Hepatocyte (in vitro differentiated cells): ENCODE results near the gene USP10.

Experiments used
- CTCF ChIP-seq: fragments of 200-600 bp; sonication (generic); IDR thresholded peaks from 2 replicates; pipeline ENCODE4 v1.5.1; 2016; ENCODE audit warnings: antibody characterized with exemption, mild to moderate bottlenecking; ENCODE audit not compliant: poor library complexity
- EZH2 ChIP-seq: fragments of 200-600 bp; sonication (generic); IDR thresholded peaks from 2 replicates; pipeline ENCODE4 v1.6.1; 2016; ENCODE audit warnings: antibody characterized with exemption, mild to moderate bottlenecking, borderline replicate concordance

- TF ChIP-seq CTCF (no peak), EZH2 (no peak)
Measured at GRCh38 chr16:84712801-84713775, 13.3 kb downstream of the USP10 start.
